A673 (cell line): ENCODE results near the gene GPR151. TPM values are rescaled to one million over a fixed set of nuclear protein-coding genes. Genes with fewer than 3 reads are reported as not detected.

Experiments
- BruUV-seq: library from RNA; stranded (reverse); fragments of 400-500 nt; replicated peaks from 2 replicates; lab custom pipeline; 2021; lab: Mats Ljungman, UMichigan
- CTCF ChIA-PET: fragments of 300-600 bp; sonication (Branson Sonifier 250); formaldehyde crosslinking; loops from one replicate; lab custom pipeline; 2022; ENCODE audit warnings: antibody characterized with exemption; lab: Charles Lee
- POLR2A ChIA-PET: fragments of 300-600 bp; sonication (Branson Sonifier 250); formaldehyde crosslinking; loops from one replicate; lab custom pipeline; 2022; ENCODE audit warnings: antibody characterized with exemption; ENCODE audit not compliant: low non-redundant PET; lab: Charles Lee
- DNase-seq: peaks from one replicate; pipeline ENCODE4 v3.0.0-alpha.2; 2015; ENCODE audit warnings: low spot score
- H3K27ac ChIP-seq: fragments of 200-600 bp; sonication (generic); 2 replicates; pipeline ENCODE4 v1.5.1; 2016; ENCODE audit warnings: mixed run types, low read depth, mild to moderate bottlenecking, mixed read lengths, antibody characterized with exemption, low read length; ENCODE audit not compliant: poor library complexity, severe bottlenecking
- H3K27me3 ChIP-seq: fragments of 200-600 bp; sonication (generic); replicated peaks from 2 replicates; pipeline ENCODE4 v1.6.1; 2017; ENCODE audit warnings: mixed run types, low read depth, mild to moderate bottlenecking, mixed read lengths, antibody characterized with exemption, low read length; ENCODE audit not compliant: insufficient read depth, poor library complexity
- H3K36me3 ChIP-seq: fragments of 200-600 bp; sonication (generic); 2 replicates; pipeline ENCODE4 v1.6.1; 2016; ENCODE audit warnings: mixed run types, mild to moderate bottlenecking, mixed read lengths, antibody characterized with exemption, low read length; ENCODE audit not compliant: insufficient read depth, poor library complexity, severe bottlenecking
- H3K4me1 ChIP-seq: fragments of 200-600 bp; sonication (generic); 2 replicates; pipeline ENCODE4 v1.6.1; 2017; ENCODE audit warnings: mixed run types, mild to moderate bottlenecking, mixed read lengths, antibody characterized with exemption, low read length; ENCODE audit not compliant: insufficient read depth, poor library complexity, severe bottlenecking
- H3K4me3 ChIP-seq: fragments of 200-600 bp; sonication (generic); 2 replicates; pipeline ENCODE4 v1.5.1; 2016; ENCODE audit warnings: low read depth, mixed run types, mild to moderate bottlenecking, mixed read lengths, low read length; ENCODE audit not compliant: poor library complexity, severe bottlenecking
- H3K9me3 ChIP-seq: fragments of 200-600 bp; sonication (generic); 2 replicates; pipeline ENCODE4 v1.6.1; 2016; ENCODE audit warnings: mixed run types, low read depth, mild to moderate bottlenecking, mixed read lengths, antibody characterized with exemption, low read length; ENCODE audit not compliant: poor library complexity, severe bottlenecking
- EZH2 ChIP-seq: fragments of 200-600 bp; sonication (generic); IDR thresholded peaks from 2 replicates; pipeline ENCODE4 v1.6.1; 2017; ENCODE audit warnings: borderline replicate concordance, low read depth, mild to moderate bottlenecking, mixed read lengths, antibody characterized with exemption, low read length; ENCODE audit not compliant: poor library complexity, severe bottlenecking
- intact Hi-C: fragments of 100-400 bp; cut with micrococcal nuclease; formaldehyde crosslinking; loops from one replicate; pipeline ENCODE4 v1.10.0; 2022; ENCODE audit not compliant: unreplicated experiment
- total RNA-seq: library from RNA; stranded (reverse); gene quantifications from 2 replicates; pipeline ENCODE4 v1.2.3, GENCODE V29; 2021
- TF ChIP-seq, protein P1 (sequence below): fragments of 300-800, 200-600 bp; sonication (generic); conservative IDR thresholded peaks from 2 replicates; pipeline ENCODE4 v1.5.1; 2017; ENCODE audit warnings: low read depth, mild to moderate bottlenecking, antibody characterized with exemption, low read length, moderate library complexity, mixed read lengths

Gene GPR151
- total RNA-seq, 1 experiment from 2014 or later: not detected

DNA sequence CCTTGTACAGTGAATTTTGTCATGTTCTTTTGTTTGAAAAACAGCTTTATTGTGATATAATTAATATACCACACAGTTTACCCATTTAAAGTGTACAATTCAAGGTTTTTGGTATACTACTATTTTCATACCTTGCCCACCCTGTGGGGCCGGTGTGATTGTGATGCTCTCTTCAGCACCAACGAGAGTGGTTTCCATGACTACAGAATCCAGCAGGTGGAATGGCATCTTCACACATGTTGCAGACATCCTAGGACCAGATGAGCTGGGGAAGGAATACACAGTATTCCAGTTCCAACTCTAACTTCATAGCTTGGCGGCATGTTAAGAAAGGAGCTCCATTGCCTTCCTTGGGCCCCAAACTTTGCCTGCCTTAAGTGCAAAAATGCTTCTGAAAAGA, 7.7 kb upstream of the GPR151 start:
- H3K27me3 ChIP-seq: peaks cover 3% of the 10 kb centered on the region
- no peaks in the 10 kb centered on the region for H3K9me3 ChIP-seq
- intact Hi-C loops: loop anchor here (10.0 kb wide), 1 partner anchor 219 kb away; no protein-coding TSS in a partner anchor
- BruUV-seq: no TSS peak
- H3K36me3 ChIP-seq: no peaks in the 10 kb centered on the region
- POLR2A ChIA-PET: no interaction called here
- H3K4me1 ChIP-seq: no peaks in the 10 kb centered on the region
- TF ChIP-seq, protein P1, sequence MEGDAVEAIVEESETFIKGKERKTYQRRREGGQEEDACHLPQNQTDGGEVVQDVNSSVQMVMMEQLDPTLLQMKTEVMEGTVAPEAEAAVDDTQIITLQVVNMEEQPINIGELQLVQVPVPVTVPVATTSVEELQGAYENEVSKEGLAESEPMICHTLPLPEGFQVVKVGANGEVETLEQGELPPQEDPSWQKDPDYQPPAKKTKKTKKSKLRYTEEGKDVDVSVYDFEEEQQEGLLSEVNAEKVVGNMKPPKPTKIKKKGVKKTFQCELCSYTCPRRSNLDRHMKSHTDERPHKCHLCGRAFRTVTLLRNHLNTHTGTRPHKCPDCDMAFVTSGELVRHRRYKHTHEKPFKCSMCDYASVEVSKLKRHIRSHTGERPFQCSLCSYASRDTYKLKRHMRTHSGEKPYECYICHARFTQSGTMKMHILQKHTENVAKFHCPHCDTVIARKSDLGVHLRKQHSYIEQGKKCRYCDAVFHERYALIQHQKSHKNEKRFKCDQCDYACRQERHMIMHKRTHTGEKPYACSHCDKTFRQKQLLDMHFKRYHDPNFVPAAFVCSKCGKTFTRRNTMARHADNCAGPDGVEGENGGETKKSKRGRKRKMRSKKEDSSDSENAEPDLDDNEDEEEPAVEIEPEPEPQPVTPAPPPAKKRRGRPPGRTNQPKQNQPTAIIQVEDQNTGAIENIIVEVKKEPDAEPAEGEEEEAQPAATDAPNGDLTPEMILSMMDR: no peak
- no peak for TF ChIP-seq EZH2
- no peak overlapping the region for H3K27ac ChIP-seq
- no peak overlapping the region for H3K4me3 ChIP-seq
- CTCF ChIA-PET: no interaction called here
- no peak for DNase-seq

DNA sequence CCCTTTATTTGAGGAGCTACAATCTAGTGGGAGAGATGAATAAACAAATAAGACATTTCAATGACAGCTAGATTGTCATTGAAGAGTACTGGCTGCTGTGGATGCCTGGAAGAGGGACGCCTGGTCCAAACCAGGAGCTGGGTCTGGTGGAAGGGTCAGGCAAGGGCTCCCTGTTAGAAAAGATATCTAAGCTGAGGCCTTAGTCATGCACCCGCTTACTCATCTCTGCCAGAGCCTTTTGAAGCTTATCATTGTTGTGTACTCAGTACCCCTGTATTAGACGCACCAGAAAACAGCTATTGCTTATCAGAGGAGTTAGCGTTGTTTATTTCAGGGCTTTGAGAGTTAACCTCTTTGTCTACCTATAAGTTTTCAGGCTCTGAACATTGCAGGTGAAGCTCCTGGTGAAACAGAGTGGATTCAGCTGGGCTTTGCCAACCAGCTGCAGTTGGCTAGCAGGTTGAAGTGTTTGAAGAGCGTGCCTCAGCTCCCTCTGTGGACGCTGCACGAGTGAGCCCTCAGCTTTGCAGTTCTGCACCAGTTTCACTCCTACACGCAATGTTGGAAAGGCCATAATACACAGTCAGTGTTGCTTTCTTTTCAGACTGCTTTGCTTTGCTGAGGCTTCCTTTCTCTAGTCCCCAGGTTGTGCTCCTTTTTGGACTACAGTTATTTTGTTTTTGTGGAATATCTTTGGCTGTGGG, 5.6 kb upstream of the GPR151 start:
- no peak for TF ChIP-seq EZH2
- BruUV-seq: no TSS peak
- POLR2A ChIA-PET: no interaction called here
- Histone ChIP-seq H3K4me1 (peaks cover 3% of the 10 kb centered on the region), H3K9me3 (no peaks in the 10 kb centered on the region), H3K4me3 (no peak overlapping the region), H3K27ac (no peak overlapping the region), H3K36me3 (no peaks in the 10 kb centered on the region), H3K27me3 (peaks cover 3% of the 10 kb centered on the region)
- intact Hi-C loops: loop anchor here (10.0 kb wide), 1 partner anchor 217 kb away; no protein-coding TSS in a partner anchor
- CTCF ChIA-PET: interaction anchor here (0.5 kb wide), 1 partner anchor 7 kb away, joined by 3 read pairs; no protein-coding TSS in a partner anchor
- no peak for DNase-seq

DNA sequence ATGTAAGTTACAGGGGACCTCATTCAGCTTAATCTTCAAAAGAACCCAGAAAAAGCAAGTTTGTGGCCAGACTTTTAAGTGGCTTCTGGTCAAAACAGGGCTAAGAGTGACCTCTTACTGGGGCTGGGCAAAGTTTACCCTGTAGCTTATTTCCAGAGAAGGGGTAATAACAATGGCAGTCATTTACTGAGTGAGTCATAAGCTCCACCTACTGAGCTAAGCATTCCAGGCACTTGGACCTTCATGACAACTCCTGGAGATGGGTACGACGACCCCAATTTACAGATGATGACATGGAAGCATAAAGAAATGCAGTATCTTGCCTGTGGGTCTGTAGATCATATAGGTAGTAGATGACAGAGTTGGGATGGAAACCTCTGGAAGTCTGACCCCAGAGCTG, 4.7 kb upstream of the GPR151 start:
- H3K4me1 ChIP-seq: peaks cover 11% of the 10 kb centered on the region
- TF ChIP-seq, protein P1: no peak
- TF ChIP-seq EZH2: no peak
- H3K9me3 ChIP-seq: no peaks in the 10 kb centered on the region
- ChIA-PET CTCF (interaction anchor here (0.5 kb wide), 1 partner anchor 8 kb away, joined by 3 read pairs; no protein-coding TSS in a partner anchor), POLR2A (interaction anchor here (0.6 kb wide), 1 partner anchor 9 kb away, joined by 3 read pairs; no protein-coding TSS in a partner anchor)
- no peaks in the 10 kb centered on the region for H3K27me3 ChIP-seq
- no peak for DNase-seq
- intact Hi-C loops: loop anchor here (10.0 kb wide), 1 partner anchor 216 kb away; no protein-coding TSS in a partner anchor
- no TSS peak for BruUV-seq
- no peak overlapping the region for H3K4me3 ChIP-seq
- no peak overlapping the region for H3K27ac ChIP-seq
- no peaks in the 10 kb centered on the region for H3K36me3 ChIP-seq
